IMR-90 (cell line): ENCODE data around the gene SLC37A4. TPM values are rescaled to one million over a fixed set of nuclear protein-coding genes. Genes with fewer than 3 reads are reported as not detected.

Source experiments
- ATAC-seq: fragments of 200-7000 bp; cut with Tn5 transposase; 2 replicates; pipeline ENCODE4 v1.9.1; 2020; ENCODE audit warnings: low read depth, mild to moderate bottlenecking, moderate library complexity
- BruUV-seq: library from RNA; stranded (reverse); fragments of 400-500 nt; replicated peaks from 2 replicates; lab custom pipeline; 2021; lab: Mats Ljungman, UMichigan
- CTCF ChIA-PET: fragments of 300-600 bp; formaldehyde crosslinking; extraction: SDS; loops from one replicate; lab custom pipeline; 2021; ENCODE audit warnings: antibody characterized with exemption; lab: Yijun Ruan, JAX
- POLR2A ChIA-PET: fragments of 300-600 bp; sonication (Branson Sonifier 250); formaldehyde crosslinking; loops from one replicate; lab custom pipeline; 2022; ENCODE audit warnings: antibody characterized with exemption; ENCODE audit not compliant: unreplicated experiment; lab: Charles Lee
- DNase-seq: peaks from one replicate; pipeline ENCODE4 v3.0.0; 2013
- H2AFZ ChIP-seq: replicated peaks from 2 replicates; pipeline ENCODE3; 2013; ENCODE audit warnings: low read length, mild to moderate bottlenecking; ENCODE audit not compliant: poor library complexity
- H2AK5ac ChIP-seq: 2 replicates; pipeline ENCODE4 v1.6.1; 2013; ENCODE audit warnings: low read depth, low read length, inconsistent platforms
- H2AK9ac ChIP-seq: replicated peaks from 2 replicates; pipeline ENCODE3; 2013; ENCODE audit warnings: mild to moderate bottlenecking, low read depth, low read length, moderate library complexity; ENCODE audit not compliant: poor library complexity
- H2BK120ac ChIP-seq: 2 replicates; pipeline ENCODE4 v1.6.1; 2013; ENCODE audit warnings: low read depth, low read length, inconsistent platforms
- H2BK15ac ChIP-seq: 3 replicates; pipeline ENCODE4 v1.6.1; 2013; ENCODE audit warnings: low read depth, low read length, inconsistent platforms
- H2BK20ac ChIP-seq: 2 replicates; pipeline ENCODE4 v1.6.1; 2013; ENCODE audit warnings: low read depth, mild to moderate bottlenecking, inconsistent platforms, low read length, moderate library complexity
- H2BK5ac ChIP-seq: 2 replicates; pipeline ENCODE4 v1.6.1; 2013; ENCODE audit warnings: mild to moderate bottlenecking, low read depth, low read length, inconsistent platforms; ENCODE audit not compliant: poor library complexity, severe bottlenecking
- H3K14ac ChIP-seq: replicated peaks from 2 replicates; pipeline ENCODE4 v1.6.1; 2013; ENCODE audit warnings: low read depth, low read length, inconsistent platforms
- H3K18ac ChIP-seq: 2 replicates; pipeline ENCODE4 v1.6.1; 2013; ENCODE audit warnings: low read depth, low read length, control low read depth
- H3K23ac ChIP-seq: 2 replicates; pipeline ENCODE4 v1.6.1; 2013; ENCODE audit warnings: low read depth, low read length, inconsistent platforms
- H3K27ac ChIP-seq: 2 replicates; pipeline ENCODE4 v1.5.1; 2013; ENCODE audit warnings: mild to moderate bottlenecking, control low read depth, low read length; ENCODE audit not compliant: insufficient read depth
- H3K27me3 ChIP-seq: 2 replicates; pipeline ENCODE4 v1.6.1; 2013; ENCODE audit warnings: low read length; ENCODE audit not compliant: control insufficient read depth, insufficient read depth
- H3K36me3 ChIP-seq: 2 replicates; pipeline ENCODE4 v1.6.1; 2013; ENCODE audit warnings: low read length, mixed read lengths; ENCODE audit not compliant: control insufficient read depth, insufficient read depth
- H3K4ac ChIP-seq: 2 replicates; pipeline ENCODE4 v1.6.1; 2013; ENCODE audit warnings: low read depth, low read length, inconsistent platforms
- H3K4me1 ChIP-seq: 2 replicates; pipeline ENCODE4 v1.6.1; 2013; ENCODE audit warnings: low read length, mixed read lengths; ENCODE audit not compliant: control insufficient read depth, insufficient read depth
- H3K4me2 ChIP-seq: 2 replicates; pipeline ENCODE4 v1.6.1; 2013; ENCODE audit warnings: low read depth, mild to moderate bottlenecking, control low read depth, low read length, moderate library complexity
- H3K4me3 ChIP-seq: 2 replicates; pipeline ENCODE4 v1.5.1; 2013; ENCODE audit warnings: low read depth, mild to moderate bottlenecking, control low read depth, low read length, moderate library complexity; ENCODE audit not compliant: insufficient read depth
- H3K56ac ChIP-seq: 2 replicates; pipeline ENCODE4 v1.6.1; 2013; ENCODE audit warnings: low read length, inconsistent platforms; ENCODE audit not compliant: insufficient read depth; ENCODE audit errors: extremely low read depth
- H3K79me1 ChIP-seq, 2 experiments: 2 replicates each; pipeline ENCODE4 v1.6.1; 2013; ENCODE audit warnings: low read length in 2 of 2, inconsistent platforms in 1 of 2, low read depth in 1 of 2
- H3K9ac ChIP-seq: 2 replicates; pipeline ENCODE4 v1.6.1; 2013; ENCODE audit warnings: low read depth, low read length, control low read depth
- H3K9me1 ChIP-seq: 2 replicates; pipeline ENCODE4 v1.6.1; 2013; ENCODE audit warnings: low read length, inconsistent platforms; ENCODE audit not compliant: insufficient read depth
- H3K9me3 ChIP-seq: 2 replicates; pipeline ENCODE4 v1.6.1; 2013; ENCODE audit warnings: low read length; ENCODE audit not compliant: control insufficient read depth, insufficient read depth
- H4K20me1 ChIP-seq: 2 replicates; pipeline ENCODE4 v1.6.1; 2013; ENCODE audit warnings: low read length, inconsistent platforms; ENCODE audit not compliant: insufficient read depth
- H4K5ac ChIP-seq: 2 replicates; pipeline ENCODE4 v1.6.1; 2013; ENCODE audit warnings: mild to moderate bottlenecking, low read depth, low read length, control low read depth
- H4K8ac ChIP-seq, 2 experiments: 2 replicates each; pipeline ENCODE4 v1.6.1; 2013; ENCODE audit warnings: low read depth in 2 of 2, low read length in 2 of 2, control low read depth in 1 of 2, inconsistent platforms in 1 of 2
- H4K91ac ChIP-seq: 2 replicates; pipeline ENCODE4 v1.6.1; 2013; ENCODE audit warnings: low read depth, low read length, inconsistent platforms; ENCODE audit not compliant: insufficient read depth
- CEBPB ChIP-seq: IDR thresholded peaks from 2 replicates; pipeline ENCODE4 v1.6.1; 2012; ENCODE audit warnings: low read depth, low read length, improper control_type of control experiment
- CHD1 ChIP-seq: IDR thresholded peaks from 2 replicates; pipeline ENCODE4 v1.6.1; 2012; ENCODE audit warnings: low read depth, low read length, improper control_type of control experiment
- CTCF ChIP-seq: conservative IDR thresholded peaks from 2 replicates; pipeline ENCODE4 v1.5.1; 2012; ENCODE audit warnings: mild to moderate bottlenecking, low read depth, low read length, improper control_type of control experiment
- FOS ChIP-seq: fragments of 150-350 bp; IDR thresholded peaks from 2 replicates; pipeline ENCODE4 v1.6.1; 2016; ENCODE audit warnings: low read depth, low read length
- MAFK ChIP-seq: IDR thresholded peaks from 2 replicates; pipeline ENCODE4 v1.6.1; 2012; ENCODE audit warnings: low read depth, low read length, improper control_type of control experiment
- MAZ ChIP-seq: IDR thresholded peaks from 2 replicates; pipeline ENCODE4 v1.6.1; 2012; ENCODE audit warnings: low read depth, mild to moderate bottlenecking, low read length, improper control_type of control experiment, moderate library complexity, borderline replicate concordance
- MXI1 ChIP-seq: IDR thresholded peaks from 2 replicates; pipeline ENCODE4 v1.6.1; 2012; ENCODE audit warnings: low read depth, mild to moderate bottlenecking, low read length, moderate library complexity, borderline replicate concordance
- NFE2L2 ChIP-seq: fragments of 150-350 bp; IDR thresholded peaks from 2 replicates; pipeline ENCODE4 v1.6.1; 2016; ENCODE audit warnings: low read depth, mild to moderate bottlenecking, low read length
- POLR2A ChIP-seq: IDR thresholded peaks from 2 replicates; pipeline ENCODE4 v1.6.1; 2012; ENCODE audit warnings: mild to moderate bottlenecking, low read depth, low read length
- RCOR1 ChIP-seq: IDR thresholded peaks from 2 replicates; pipeline ENCODE4 v1.6.1; 2012; ENCODE audit warnings: mild to moderate bottlenecking, low read length, improper control_type of control experiment; ENCODE audit not compliant: insufficient replicate concordance
- SMC3 ChIP-seq: fragments of 150-350 bp; IDR thresholded peaks from 2 replicates; pipeline ENCODE4 v1.6.1; 2016; ENCODE audit warnings: low read depth, mild to moderate bottlenecking, antibody characterized with exemption, low read length, moderate library complexity
- USF2 ChIP-seq: fragments of 150-350 bp; IDR thresholded peaks from 2 replicates; pipeline ENCODE4 v1.6.1; 2017; ENCODE audit warnings: mild to moderate bottlenecking, antibody characterized with exemption, low read length, low read depth
- WGBS, 2 experiments: methylation state at CpG; one replicate each; pipeline versions ENCODE4 v1.1.5 to v1.1.7; 2013; ENCODE audit warnings: missing lambda C conversion rate in 2 of 2; ENCODE audit not compliant: insufficient read length in 1 of 2; ENCODE audit errors: extremely low coverage in 2 of 2; 5-methylcytosine and 5-hydroxymethylcytosine counted together
- dilution Hi-C: fragments of 300-500 bp; cut with HindIII; formaldehyde crosslinking; loops from one replicate; pipeline ENCODE4 v1.14.3; 2018; ENCODE audit warnings: low sequenced_read_pairs; ENCODE audit not compliant: unreplicated experiment
- in situ Hi-C: fragments of 300-500 bp; cut with MboI; formaldehyde crosslinking; loops from 3 replicates; pipeline ENCODE4 v1.14.3; 2019; ENCODE audit warnings: low sequenced_read_pairs, inconsistent platforms, mixed read lengths
- intact Hi-C: fragments of 100-400 bp; cut with micrococcal nuclease; formaldehyde crosslinking; loops from 2 replicates; pipeline ENCODE4 v1.10.0; 2022
- polyA plus RNA-seq, 3 experiments: library from polyadenylated mRNA; depleted of rRNA; stranded (reverse); fragments of >200 nt; gene quantifications; 2 replicates each; pipeline ENCODE4 v1.2.3, GENCODE V29; 2012; ENCODE audit warnings: low replicate concordance in 1 of 3
- total RNA-seq: library from RNA; depleted of rRNA; stranded (reverse); fragments of >200 nt; gene quantifications from 2 replicates; pipeline ENCODE4 v1.2.3, GENCODE V29; 2012

SLC37A4 gene
- total and polyA plus RNA-seq, 2 of the 4 experiments (the other 2 are of a cell fraction) = 7.5 to 14.3 TPM

GRCh38 chr11:119021631-119022030 lies 9.0 kb downstream of the SLC37A4 start:
- DNase-seq (no peak), ATAC-seq (no peak)
- no peak overlapping the region for H4K91ac ChIP-seq
- no peak overlapping the region for H2BK5ac ChIP-seq
- no peaks in the 10 kb centered on the region for H3K27me3 ChIP-seq
- H2BK15ac ChIP-seq = no peak overlapping the region
- POLR2A ChIA-PET = no interaction called here
- 90% methylated on average over 3 of the region's 5 CpGs; no CpG with 5 or more reads in 1 of the 2 experiments for WGBS, 2 experiments
- in situ Hi-C loops (no loop called here), intact Hi-C loops (no loop called here), dilution Hi-C loops (no loop called here)
- no peak overlapping the region for H2AFZ ChIP-seq
- H2BK20ac ChIP-seq = no peak overlapping the region
- H4K20me1 ChIP-seq = peaks cover 21% of the 10 kb centered on the region
- no TSS peak for BruUV-seq
- no peak overlapping the region for H4K5ac ChIP-seq
- no peak overlapping the region for H4K8ac ChIP-seq
- H2AK5ac ChIP-seq = no peak overlapping the region
- H3K9me3 ChIP-seq = no peaks in the 10 kb centered on the region
- H3K79me1 ChIP-seq = peaks cover 19 to 55% of the 10 kb centered on the region in 2 experiments
- H3K4me2 ChIP-seq = no peak overlapping the region
- H3K36me3 ChIP-seq = peaks cover 29% of the 10 kb centered on the region
- H2AK9ac ChIP-seq = no peak overlapping the region
- no peak overlapping the region for H3K14ac ChIP-seq
- no peak overlapping the region for H3K23ac ChIP-seq
- H3K4me3 ChIP-seq = no peak overlapping the region
- H3K18ac ChIP-seq = no peak overlapping the region
- no peak overlapping the region for H3K4ac ChIP-seq
- CTCF ChIA-PET = no interaction called here
- no peak overlapping the region for H3K27ac ChIP-seq
- H3K56ac ChIP-seq = no peak overlapping the region
- peaks cover 3% of the 10 kb centered on the region for H3K9me1 ChIP-seq
- no peak overlapping the region for H2BK120ac ChIP-seq
- TF ChIP-seq MAFK = no peak
- TF ChIP-seq USF2 = no peak
- no peak for TF ChIP-seq NFE2L2
- TF ChIP-seq RCOR1 = no peak
- no peak for TF ChIP-seq CHD1
- TF ChIP-seq MAZ = no peak
- TF ChIP-seq SMC3 = no peak
- TF ChIP-seq MXI1 = no peak
- TF ChIP-seq POLR2A = no peak
- no peak for TF ChIP-seq CEBPB
- TF ChIP-seq FOS = no peak
- TF ChIP-seq CTCF = no peak
- H3K9ac ChIP-seq = no peak overlapping the region
- peaks cover 5% of the 10 kb centered on the region for H3K4me1 ChIP-seq
